Measurements from ENCODE around the gene IFT25.
A peak's percentile ranks its signal among the peaks of the same experiment; 100 is the strongest.

IFT25 gene

GRCh38 chr1:53984726-53985125, 39.2 kb upstream of the IFT25 start:
- no peaks in the 10 kb centered on the region for H3K4me1 ChIP-seq (ENCODE audit: insufficient read depth, poor library complexity, severe bottlenecking)
- H3K4me3 ChIP-seq (ENCODE audit: severe bottlenecking) = no peak overlapping the region
- DNase-seq (ENCODE audit: low spot score) (no peak), ATAC-seq (ENCODE audit: low read depth) (no peak)
- TF ChIP-seq CTCF (IDR thresholded peaks at IDR 0.05; ENCODE audit: poor library complexity, severe bottlenecking) = no peak
- no peaks in the 10 kb centered on the region for H3K36me3 ChIP-seq (ENCODE audit: low read depth)
- no peaks in the 10 kb centered on the region for H3K27me3 ChIP-seq (ENCODE audit: insufficient read depth, poor library complexity, severe bottlenecking)
- H3K27ac ChIP-seq (ENCODE audit: poor library complexity, severe bottlenecking) = no peak overlapping the region
- H3K9me3 ChIP-seq (ENCODE audit: severe bottlenecking) = no peaks in the 10 kb centered on the region

DNA sequence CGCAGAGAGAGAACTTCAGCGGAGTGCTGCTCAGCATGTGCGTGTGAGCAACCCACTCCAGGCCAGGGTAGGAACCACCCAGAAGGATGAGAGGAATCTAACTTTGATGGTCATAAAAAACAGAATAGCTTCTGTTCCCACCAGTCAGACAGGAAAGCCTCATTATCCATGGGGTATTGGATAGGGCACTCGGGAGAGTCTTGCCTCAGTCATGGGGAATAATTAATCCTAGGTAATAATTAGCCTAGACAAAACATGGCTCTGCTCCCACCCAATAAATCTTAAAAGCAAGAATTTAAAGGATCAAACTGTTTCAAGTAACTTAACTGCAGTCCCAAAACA, 37.2 kb upstream of the IFT25 start:
- H3K4me1 ChIP-seq (ENCODE audit: insufficient read depth, poor library complexity, severe bottlenecking) = no peaks in the 10 kb centered on the region
- H3K36me3 ChIP-seq (ENCODE audit: low read depth) = no peaks in the 10 kb centered on the region
- no peaks in the 10 kb centered on the region for H3K27me3 ChIP-seq (ENCODE audit: insufficient read depth, poor library complexity, severe bottlenecking)
- no peak overlapping the region for H3K27ac ChIP-seq (ENCODE audit: poor library complexity, severe bottlenecking)
- ATAC-seq (ENCODE audit: low read depth) (no peak), DNase-seq (ENCODE audit: low spot score) (no peak)
- no peak for TF ChIP-seq CTCF (IDR thresholded peaks at IDR 0.05; ENCODE audit: poor library complexity, severe bottlenecking)
- no peaks in the 10 kb centered on the region for H3K9me3 ChIP-seq (ENCODE audit: severe bottlenecking)
- H3K4me3 ChIP-seq (ENCODE audit: severe bottlenecking) = no peak overlapping the region

- Histone ChIP-seq H3K9me3 (ENCODE audit: severe bottlenecking) (no peaks in the 10 kb centered on the region), H3K4me3 (ENCODE audit: severe bottlenecking) (no peak overlapping the region), H3K4me1 (ENCODE audit: insufficient read depth, poor library complexity, severe bottlenecking) (no peaks in the 10 kb centered on the region), H3K27ac (ENCODE audit: poor library complexity, severe bottlenecking) (no peak overlapping the region), H3K36me3 (ENCODE audit: low read depth) (no peaks in the 10 kb centered on the region), H3K27me3 (ENCODE audit: insufficient read depth, poor library complexity, severe bottlenecking) (no peaks in the 10 kb centered on the region)
- ATAC-seq (ENCODE audit: low read depth) (peak; percentile 66), DNase-seq (ENCODE audit: low spot score) (no peak)
- TF ChIP-seq CTCF (IDR thresholded peaks at IDR 0.05; ENCODE audit: poor library complexity, severe bottlenecking) = no peak
These were observed 36.7 kb upstream of the IFT25 start for GRCh38 chr1:53982034-53982762.

- Histone ChIP-seq H3K4me3 (ENCODE audit: severe bottlenecking) (no peak overlapping the region), H3K4me1 (ENCODE audit: insufficient read depth, poor library complexity, severe bottlenecking) (no peaks in the 10 kb centered on the region), H3K27me3 (ENCODE audit: insufficient read depth, poor library complexity, severe bottlenecking) (no peaks in the 10 kb centered on the region), H3K27ac (ENCODE audit: poor library complexity, severe bottlenecking) (no peak overlapping the region), H3K9me3 (ENCODE audit: severe bottlenecking) (no peaks in the 10 kb centered on the region), H3K36me3 (ENCODE audit: low read depth) (no peaks in the 10 kb centered on the region)
- TF ChIP-seq CTCF (IDR thresholded peaks at IDR 0.05; ENCODE audit: poor library complexity, severe bottlenecking) = no peak
- ATAC-seq (ENCODE audit: low read depth) = no peak
- no peak for DNase-seq (ENCODE audit: low spot score)
These were observed 35.7 kb upstream of the IFT25 start for GRCh38 chr1:53981220-53981619.

DNA sequence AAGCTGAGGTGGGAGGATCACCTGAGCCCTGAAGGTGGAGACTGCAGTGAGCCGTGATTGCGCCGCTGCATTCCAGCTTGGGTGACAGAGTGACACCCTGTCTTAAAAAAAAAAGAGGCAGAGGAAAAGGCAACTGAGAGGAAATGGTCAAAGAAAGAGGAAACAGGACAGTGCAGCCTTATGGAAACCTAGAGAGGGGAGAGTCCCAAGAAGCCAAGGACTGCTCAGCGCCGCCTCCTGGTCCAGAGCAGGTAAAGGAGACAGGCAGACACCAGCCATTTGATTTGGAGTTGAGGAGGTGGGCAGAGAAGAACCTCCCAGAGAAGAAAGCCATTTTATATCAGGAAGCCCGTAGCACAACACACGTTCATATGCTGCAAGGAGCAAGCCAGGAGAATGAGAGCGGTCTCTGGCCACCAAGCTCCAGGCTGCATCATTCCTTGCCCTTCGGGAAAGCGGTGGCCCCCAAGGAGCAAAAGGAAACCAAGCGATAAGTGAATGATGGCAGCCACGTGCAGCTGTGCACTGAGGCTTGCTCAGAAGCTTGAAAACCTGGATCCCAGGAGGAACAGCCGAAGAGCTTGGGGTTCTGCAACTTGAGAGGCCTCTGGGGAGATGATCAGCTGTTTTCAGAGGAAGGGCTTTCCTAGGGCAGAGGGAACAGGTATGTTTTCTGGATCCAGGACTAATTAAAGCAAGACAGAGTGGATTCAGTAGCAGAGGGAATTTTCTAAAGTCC, 34.4 kb upstream of the IFT25 start:
- no peaks in the 10 kb centered on the region for H3K27me3 ChIP-seq (ENCODE audit: insufficient read depth, poor library complexity, severe bottlenecking)
- no peak overlapping the region for H3K4me3 ChIP-seq (ENCODE audit: severe bottlenecking)
- no peak for TF ChIP-seq CTCF (IDR thresholded peaks at IDR 0.05; ENCODE audit: poor library complexity, severe bottlenecking)
- H3K4me1 ChIP-seq (ENCODE audit: insufficient read depth, poor library complexity, severe bottlenecking) = no peaks in the 10 kb centered on the region
- DNase-seq (ENCODE audit: low spot score) (no peak), ATAC-seq (ENCODE audit: low read depth) (no peak)
- H3K36me3 ChIP-seq (ENCODE audit: low read depth) = no peaks in the 10 kb centered on the region
- no peak overlapping the region for H3K27ac ChIP-seq (ENCODE audit: poor library complexity, severe bottlenecking)
- H3K9me3 ChIP-seq (ENCODE audit: severe bottlenecking) = no peaks in the 10 kb centered on the region

Measured in RWPE2 (cell line).